Measurements from ENCODE around the gene ADAM8. TPM values are rescaled to one million over a fixed set of nuclear protein-coding genes. Genes with fewer than 3 reads are reported as not detected.

The ADAM8 gene
- total and polyA plus RNA-seq, 2 of the 8 experiments (the other 6 are each of a cell fraction or from before 2014, with no cell fraction given) = 4.6 TPM

DNA sequence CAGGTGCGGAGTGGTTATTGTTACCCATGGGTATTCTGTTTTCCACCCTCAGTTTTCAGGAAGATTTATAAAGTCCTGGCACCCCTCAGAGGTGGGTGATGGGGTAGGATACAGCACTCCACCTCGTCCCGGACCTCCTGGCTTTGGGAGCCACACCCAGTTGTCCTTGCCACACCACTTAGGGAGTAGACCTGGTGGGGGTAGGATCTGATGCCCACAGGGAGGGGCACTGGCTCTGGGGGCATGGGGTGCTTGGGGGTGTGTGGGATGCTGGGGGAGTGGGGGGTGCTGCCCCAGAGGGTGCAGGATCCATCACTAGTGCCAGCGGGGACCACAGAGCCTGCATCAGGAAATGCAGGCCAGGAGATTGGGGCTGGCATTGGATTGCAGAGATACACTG, 36.5 kb upstream of the ADAM8 start:
- Histone ChIP-seq H3K4me2 (ENCODE audit: insufficient read depth in 1 of 2, low read depth in 2 of 2, low read length in 2 of 2) (no peak overlapping the region), H2AK5ac (ENCODE audit: low read depth, low read length) (no peak overlapping the region), H2BK12ac (ENCODE audit: low read depth, low read length) (no peak overlapping the region), H3K23ac (ENCODE audit: insufficient read length) (no peak overlapping the region), H2BK20ac (ENCODE audit: low read length) (no peak overlapping the region), H2BK15ac (ENCODE audit: low read length) (no peak overlapping the region), H3K9me3 (ENCODE audit: insufficient read depth in 2 of 2, low read depth in 1 of 2, low read length in 1 of 2) (no peaks in the 10 kb centered on the region), H3K27ac (ENCODE audit: low read depth, low read length) (no peak overlapping the region), H3K14ac (ENCODE audit: insufficient read length) (no peak overlapping the region), H3K9ac (replicated peaks in 1 of 4; ENCODE audit: extremely low read depth in 1 of 4, low read depth in 3 of 4, low read length in 3 of 4) (no peak overlapping the region), H3K79me2 (ENCODE audit: control insufficient read depth in 1 of 2, insufficient read depth in 2 of 2, low read length in 2 of 2) (peaks cover 0 to under 1% of the 10 kb centered on the region in 2 experiments; a peak in 3 of 4 replicates), H3K23me2 (ENCODE audit: low read depth, low read length) (peaks cover 6% of the 10 kb centered on the region; the same call in 1 of the 2 replicates), H4K8ac (ENCODE audit: extremely low read depth, insufficient read depth, low read length) (no peak overlapping the region), H2AFZ (ENCODE audit: low read length) (no peak overlapping the region), H4K5ac (ENCODE audit: insufficient read length, low read depth, low read length) (no peak overlapping the region), H3K4ac (replicated peaks; ENCODE audit: insufficient read length, low read depth, low read length) (no peak overlapping the region), H3K79me1 (ENCODE audit: low read depth, low read length) (0 out of 2 replicates have a peak, but pooled peaks cover 4% of the 10 kb centered on the region), H2BK5ac (ENCODE audit: low read depth, low read length) (no peak overlapping the region), H3K27me3 (replicated peaks in 1 of 4; ENCODE audit: control insufficient read depth in 3 of 4, extremely low read depth in 1 of 4, insufficient read depth in 3 of 4, low read length in 3 of 4) (no peaks in the 10 kb centered on the region), H3K18ac (ENCODE audit: extremely low read depth, low read length) (no peak overlapping the region), H2BK120ac (replicated peaks; ENCODE audit: low read depth, low read length) (no peak overlapping the region), H3K56ac (replicated peaks; ENCODE audit: insufficient read length, low read depth, low read length) (no peak overlapping the region), H4K91ac (replicated peaks; ENCODE audit: insufficient read length, low read length) (no peak overlapping the region), H3K36me3 (ENCODE audit: control insufficient read depth in 2 of 4, insufficient read depth in 4 of 4, low read length in 3 of 4) (peaks cover 4 to 22% (median 6%) of the 10 kb centered on the region in 4 experiments; a peak in 7 of 8 replicates), H4K20me1 (replicated peaks in 1 of 2; ENCODE audit: control insufficient read depth in 1 of 2, insufficient read depth in 2 of 2, low read length in 2 of 2) (peaks cover 0 to under 1% of the 10 kb centered on the region in 2 experiments), H3K4me1 (replicated peaks in 1 of 4; ENCODE audit: control insufficient read depth in 3 of 4, insufficient read depth in 4 of 4, low read length in 3 of 4) (peaks cover 0 to 2% (median 0%) of the 10 kb centered on the region in 4 experiments; a peak in 3 of 7 replicates), H3K4me3 (ENCODE audit: extremely low read depth in 1 of 4, insufficient read depth in 2 of 4, low read depth in 3 of 4, low read length in 4 of 4) (no peak overlapping the region)
- WGBS, 2 experiments (ENCODE audit: extremely low coverage in 1 of 2, insufficient coverage in 1 of 2, insufficient read length in 1 of 2, insufficient replicate concordance in 2 of 2, low coverage in 1 of 2, low lambda C conversion rate in 2 of 2, missing lambda C conversion rate in 1 of 2) = 90% methylated on average over 3 of the region's 4 CpGs; no CpG with 5 or more reads in 1 of the 2 experiments
- DNase-seq (ENCODE audit: low read depth in 1 of 2, low spot score in 2 of 2) (no peak), FAIRE-seq (no peak)
- ChIA-PET CTCF (ENCODE audit: partially characterized antibody) (interaction anchor here (0.7 to 3.5 kb wide), 5 partner anchors 10 to 73 kb away, joined by 3 to 23 read pairs (median 6); no protein-coding TSS in a partner anchor), POLR2A (ENCODE audit: partially characterized antibody) (interaction anchor here (0.8 to 1.3 kb wide), 2 partner anchors 45 to 46 kb away, joined by 3 read pairs; partner anchors contain the start of gene FUOM)
- TF ChIP-seq GTF2F1 (IDR thresholded peaks at IDR 0.05; ENCODE audit: borderline replicate concordance, low read depth, low read length) = no peak
- no peak for TF ChIP-seq CBX8 (IDR thresholded peaks at IDR 0.05; ENCODE audit: borderline replicate concordance, low read depth, low read length)
- no peak for TF ChIP-seq HDAC2 (IDR thresholded peaks at IDR 0.05; ENCODE audit: borderline replicate concordance in 1 of 2, low read depth in 2 of 2, low read length in 2 of 2)
- TF ChIP-seq EGR1 (IDR thresholded peaks at IDR 0.05; ENCODE audit: borderline replicate concordance, low read depth, low read length) = no peak
- no peak for TF ChIP-seq RFX5 (IDR thresholded peaks at IDR 0.05; ENCODE audit: borderline replicate concordance, low read depth, low read length)
- TF ChIP-seq GABPA (IDR thresholded peaks at IDR 0.05; ENCODE audit: borderline replicate concordance, insufficient read depth, low read length) = no peak
- TF ChIP-seq PHF8 (conservative IDR thresholded peaks at IDR 0.05; ENCODE audit: low read depth, low read length) = no peak
- TF ChIP-seq BCL11A (IDR thresholded peaks at IDR 0.05; ENCODE audit: low read depth in 2 of 2, low read length in 2 of 2) = no peak
- TF ChIP-seq, protein P1, sequence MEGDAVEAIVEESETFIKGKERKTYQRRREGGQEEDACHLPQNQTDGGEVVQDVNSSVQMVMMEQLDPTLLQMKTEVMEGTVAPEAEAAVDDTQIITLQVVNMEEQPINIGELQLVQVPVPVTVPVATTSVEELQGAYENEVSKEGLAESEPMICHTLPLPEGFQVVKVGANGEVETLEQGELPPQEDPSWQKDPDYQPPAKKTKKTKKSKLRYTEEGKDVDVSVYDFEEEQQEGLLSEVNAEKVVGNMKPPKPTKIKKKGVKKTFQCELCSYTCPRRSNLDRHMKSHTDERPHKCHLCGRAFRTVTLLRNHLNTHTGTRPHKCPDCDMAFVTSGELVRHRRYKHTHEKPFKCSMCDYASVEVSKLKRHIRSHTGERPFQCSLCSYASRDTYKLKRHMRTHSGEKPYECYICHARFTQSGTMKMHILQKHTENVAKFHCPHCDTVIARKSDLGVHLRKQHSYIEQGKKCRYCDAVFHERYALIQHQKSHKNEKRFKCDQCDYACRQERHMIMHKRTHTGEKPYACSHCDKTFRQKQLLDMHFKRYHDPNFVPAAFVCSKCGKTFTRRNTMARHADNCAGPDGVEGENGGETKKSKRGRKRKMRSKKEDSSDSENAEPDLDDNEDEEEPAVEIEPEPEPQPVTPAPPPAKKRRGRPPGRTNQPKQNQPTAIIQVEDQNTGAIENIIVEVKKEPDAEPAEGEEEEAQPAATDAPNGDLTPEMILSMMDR (IDR thresholded peaks at IDR 0.05; ENCODE audit: control extremely low read depth in 1 of 3, insufficient read depth in 1 of 3, low read depth in 1 of 3, low read length in 3 of 3) = no peak
- TF ChIP-seq CTBP2 (IDR thresholded peaks at IDR 0.05; ENCODE audit: borderline replicate concordance, insufficient read depth, insufficient read length, low read length) = no peak
